Adrenal gland (tissue), 12 donors: ENCODE data around the gene CEP170. TPM values are rescaled to one million over a fixed set of nuclear protein-coding genes. Genes with fewer than 3 reads are reported as not detected.
"Not testable (repeated sequence)": the region's sequence is repeated elsewhere in the genome, so short reads cannot be mapped to it uniquely, and the experiment has no call there.

Source experiments
- DNase-seq, 7 donors: peaks; one replicate each; pipeline ENCODE4 v3.0.0-alpha.2; 2019 to 2020
- H3K27ac ChIP-seq, 5 donors: fragments of 200-600 bp; sonication (generic) in 4 of 5; 1 replicate in 3 of 5; 2 replicates in 2 of 5; pipeline versions ENCODE4 v1.5.1 to v1.8.0; 2016 to 2020; ENCODE audit warnings: mild to moderate bottlenecking in 1 of 5
- H3K27me3 ChIP-seq: fragments of 200-600 bp; 2 replicates; pipeline ENCODE4 v1.8.0; 2021
- H3K36me3 ChIP-seq, 2 donors: fragments of 200-600 bp; replicated peaks in 1 of 2; 1 replicate in 1 of 2; 2 replicates in 1 of 2; pipeline versions ENCODE4 v1.5.1 to v1.8.0; 2018 to 2022
- H3K4me1 ChIP-seq, 2 donors: fragments of 200-600 bp; replicated peaks in 1 of 2; 1 replicate in 1 of 2; 2 replicates in 1 of 2; pipeline versions ENCODE4 v1.5.1 to v1.8.0; 2018 to 2021
- H3K4me3 ChIP-seq, 4 donors: fragments of 200-600 bp; sonication (generic) in 3 of 4; one replicate each; pipeline ENCODE4 v1.5.1; 2016 to 2018
- H3K9me3 ChIP-seq, 3 donors: fragments of 200-600 bp; sonication (generic) in 1 of 3; replicated peaks in 1 of 3; 1 replicate in 2 of 3; 2 replicates in 1 of 3; pipeline versions ENCODE4 v1.5.1 to v1.8.0; 2016 to 2021
- WGBS, 4 donors: extraction: QIAGEN DNeasy Blood & Tissue Kit in 2 of 4; methylation state at CpG; one replicate each; pipeline versions ENCODE4 v1.1.5 to v1.1.7; 2013 to 2017; 5-methylcytosine and 5-hydroxymethylcytosine counted together
- intact Hi-C, 2 donors: fragments of 100-400 bp; cut with DNase I; formaldehyde crosslinking; loops; one replicate each; pipeline versions ENCODE4 v1.14.1 to v1.15.0; 2022 to 2023
- polyA plus RNA-seq, 3 donors: library from polyadenylated mRNA; stranded (reverse); fragments of 200-250 nt in 2 of 3; fragments of 350-450 nt in 1 of 3; fragmentation: Illumina TruSeq in 1 of 3; extraction: RNeasy Lipid Tissue Mini Kit (QIAGEN cat#74804) in 1 of 3; gene quantifications; one replicate each; pipeline ENCODE4 v1.2.3, GENCODE V29; 2013 to 2014
- total RNA-seq, 9 donors: library from RNA; depleted of rRNA in 4 of 9; stranded (reverse); fragments of >200 nt in 4 of 9; fragments of 120-200 nt in 1 of 9; fragmentation: NEBNext Ultra II Directional in 1 of 9; extraction: Animal tissue kit (Norgen Biotek cat#: 25700) in 1 of 9; gene quantifications; one replicate each; pipeline versions ENCODE4 v1.1.0 to v1.2.4, GENCODE V29; 2013 to 2023
- donor health status: healthy with polysubstance abuse.
- donor health status: Bipolar disorder and iron deficiency.
- donor health status: DM: yes; HTN: yes; CAD: no.
- donor health status: DM: no; HTN: no; CAD: no.
- donor health status: DM: no; HTN: no; CAD: no.
- donor health status: DM: yes; HTN: yes; CAD: no.

Gene CEP170
- total and polyA plus RNA-seq, 12 donors: 15.5 to 56.2 (median 35.9) TPM

DNA sequence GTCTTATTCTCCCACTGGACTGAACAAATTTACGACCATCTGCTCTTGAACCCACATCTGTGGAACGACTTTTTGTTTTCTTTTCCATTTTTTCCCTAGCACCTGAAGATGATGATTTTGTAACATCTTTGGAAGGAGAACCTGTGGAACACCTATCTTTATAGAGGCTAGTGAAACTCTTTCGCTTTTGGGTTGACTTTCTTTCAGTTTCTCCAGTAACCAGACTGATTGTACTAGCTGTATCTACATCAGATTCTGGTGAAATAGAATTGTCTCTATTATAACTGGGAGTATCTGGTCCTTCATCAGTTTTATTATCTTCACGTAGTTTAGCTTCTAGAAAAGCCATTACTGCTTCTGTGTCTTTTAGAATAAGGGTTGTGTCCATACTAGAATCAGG, 90.2 kb downstream of the CEP170 start:
- H3K4me3 ChIP-seq, H3K27ac ChIP-seq, H3K27me3 ChIP-seq, H3K9me3 ChIP-seq, intact Hi-C loops, H3K4me1 ChIP-seq, DNase-seq, H3K36me3 ChIP-seq: not testable (repeated sequence)
- WGBS, 4 donors: 88 to 93% (median 91%) methylated on average over 3 to 4 of the region's 4 CpGs

DNA sequence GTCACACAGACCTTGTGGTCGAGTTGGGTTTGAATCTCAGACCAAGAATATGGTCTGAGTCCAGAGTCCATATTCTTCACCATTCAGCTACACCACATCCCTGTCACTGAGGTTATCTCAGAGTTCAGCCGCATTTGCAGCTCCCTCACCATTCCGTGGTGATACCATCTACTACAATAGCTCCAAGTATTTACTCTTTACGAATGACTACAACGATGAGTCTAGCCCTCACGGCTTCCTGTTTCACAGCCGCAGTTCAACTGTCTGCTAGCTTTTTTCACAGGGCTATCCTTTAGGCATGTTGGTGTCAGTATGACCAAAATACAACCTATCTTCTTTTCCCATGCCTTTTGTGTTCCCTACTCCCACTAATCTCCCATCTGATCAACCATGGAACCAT, 104.2 kb downstream of the CEP170 start:
- H3K36me3 ChIP-seq, H3K27ac ChIP-seq, H3K27me3 ChIP-seq, H3K4me3 ChIP-seq, H3K4me1 ChIP-seq, H3K9me3 ChIP-seq, DNase-seq, intact Hi-C loops: not testable (repeated sequence)
- 93 to 95% (median 94%) methylated on average over 7 of the region's 7 CpGs for WGBS, 4 donors

- DNase-seq, intact Hi-C loops, H3K36me3 ChIP-seq, H3K4me1 ChIP-seq, H3K27ac ChIP-seq, H3K4me3 ChIP-seq, H3K27me3 ChIP-seq, H3K9me3 ChIP-seq: not testable (repeated sequence)
- 88 to 94% (median 92%) methylated on average over 4 of the region's 4 CpGs for WGBS, 4 donors
Observed at GRCh38 chr1:243149120-243149519, 106.0 kb downstream of the CEP170 start.

DNA sequence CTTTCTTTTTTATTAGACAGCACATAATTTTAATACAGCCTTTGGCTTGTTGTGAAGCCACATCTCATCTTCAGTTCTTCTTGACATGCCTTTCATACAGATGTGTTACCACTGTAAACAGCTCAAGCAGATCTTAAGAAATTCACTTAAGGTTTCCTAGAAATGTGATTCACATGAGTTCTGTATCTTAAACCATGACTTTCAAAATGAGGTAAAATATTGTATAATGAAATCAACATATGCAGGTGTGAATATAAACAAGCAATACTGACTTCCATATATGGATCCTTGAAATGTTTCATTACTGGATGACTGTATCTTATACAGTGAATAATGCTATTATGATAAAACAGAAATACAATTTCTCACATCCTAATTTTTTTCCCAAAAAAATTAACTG, 107.7 kb downstream of the CEP170 start:
- H3K9me3 ChIP-seq, H3K4me3 ChIP-seq, H3K4me1 ChIP-seq, intact Hi-C loops, H3K27ac ChIP-seq, H3K27me3 ChIP-seq, H3K36me3 ChIP-seq, DNase-seq: not testable (repeated sequence)

DNA sequence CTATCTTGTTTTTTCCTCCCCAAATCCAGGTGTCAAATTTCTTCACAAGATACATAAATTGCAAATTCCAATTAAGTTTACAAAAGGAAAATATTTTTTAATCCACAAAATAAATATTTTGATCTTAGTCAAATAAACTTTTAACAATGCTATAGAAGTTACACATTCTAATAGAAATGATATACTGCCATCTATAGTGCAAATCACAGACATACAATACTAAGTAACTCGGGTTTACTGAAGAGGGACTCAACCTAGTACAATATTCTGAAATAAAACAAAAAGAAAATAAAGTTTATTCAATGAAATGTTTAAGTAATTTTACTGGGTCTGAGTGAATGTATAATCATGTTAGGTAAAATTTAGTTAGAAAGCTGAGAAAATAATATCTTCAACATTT, 114.6 kb downstream of the CEP170 start:
- H3K4me3 ChIP-seq, H3K27ac ChIP-seq, intact Hi-C loops, H3K4me1 ChIP-seq, H3K9me3 ChIP-seq, DNase-seq, H3K27me3 ChIP-seq, H3K36me3 ChIP-seq: not testable (repeated sequence)
- 71 to 84% (median 78%) methylated on average over 1 of the region's 1 CpG for WGBS, 4 donors

DNA sequence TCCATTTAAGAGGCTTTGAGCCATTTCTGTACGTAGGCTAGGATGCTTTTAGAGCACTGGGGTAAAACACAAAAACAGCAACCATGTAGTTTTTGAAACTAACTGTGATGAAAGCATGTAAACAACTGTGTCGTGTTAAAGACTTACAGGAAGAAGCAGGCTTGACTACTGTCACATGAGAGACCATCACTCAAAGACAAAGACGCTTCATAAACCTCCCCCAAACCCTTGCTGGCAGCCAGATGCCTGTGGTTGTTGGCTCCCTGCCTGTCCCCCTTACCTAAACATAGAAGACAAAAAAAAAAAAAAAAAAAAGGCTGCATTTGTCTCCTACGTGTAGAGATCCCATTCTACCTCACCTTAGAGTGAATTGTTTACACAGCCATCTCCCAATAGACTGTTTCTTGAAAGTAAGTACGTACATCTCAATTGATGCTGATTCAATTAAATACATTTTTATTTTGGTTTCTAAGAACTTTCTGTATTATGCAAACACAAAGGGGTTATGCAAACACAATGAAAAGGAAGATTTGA, 132.1 kb downstream of the CEP170 start:
- 79 to 85% (median 85%) methylated on average over 5 of the region's 5 CpGs for WGBS, 4 donors
- H3K27ac ChIP-seq, H3K27me3 ChIP-seq, H3K4me1 ChIP-seq, H3K9me3 ChIP-seq, intact Hi-C loops, DNase-seq, H3K36me3 ChIP-seq, H3K4me3 ChIP-seq: not testable (repeated sequence)

DNA sequence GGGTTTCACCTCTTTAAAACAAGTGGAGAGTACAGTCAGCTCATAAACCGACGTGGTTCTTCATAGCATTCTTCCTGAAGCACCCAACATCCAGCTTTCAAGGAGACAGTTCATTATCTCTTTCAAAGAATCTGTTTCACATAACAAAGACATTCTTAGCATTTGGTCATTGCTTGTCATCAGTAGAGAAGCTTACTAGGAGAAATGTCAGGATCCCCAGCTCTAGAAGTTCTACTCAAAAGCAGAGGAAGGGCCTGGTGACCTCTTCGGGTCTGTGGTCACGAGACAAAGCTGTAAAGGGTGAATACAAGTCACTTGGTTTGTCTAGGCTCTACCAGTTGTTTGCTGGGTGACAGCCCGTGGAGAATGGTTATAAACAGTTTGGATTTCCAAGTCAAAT, 133.1 kb downstream of the CEP170 start:
- H3K27ac ChIP-seq, H3K4me3 ChIP-seq, H3K36me3 ChIP-seq, DNase-seq, H3K4me1 ChIP-seq, intact Hi-C loops, H3K27me3 ChIP-seq, H3K9me3 ChIP-seq: not testable (repeated sequence)
- WGBS, 4 donors: 76 to 91% (median 80%) methylated on average over 3 to 5 of the region's 5 CpGs

DNA sequence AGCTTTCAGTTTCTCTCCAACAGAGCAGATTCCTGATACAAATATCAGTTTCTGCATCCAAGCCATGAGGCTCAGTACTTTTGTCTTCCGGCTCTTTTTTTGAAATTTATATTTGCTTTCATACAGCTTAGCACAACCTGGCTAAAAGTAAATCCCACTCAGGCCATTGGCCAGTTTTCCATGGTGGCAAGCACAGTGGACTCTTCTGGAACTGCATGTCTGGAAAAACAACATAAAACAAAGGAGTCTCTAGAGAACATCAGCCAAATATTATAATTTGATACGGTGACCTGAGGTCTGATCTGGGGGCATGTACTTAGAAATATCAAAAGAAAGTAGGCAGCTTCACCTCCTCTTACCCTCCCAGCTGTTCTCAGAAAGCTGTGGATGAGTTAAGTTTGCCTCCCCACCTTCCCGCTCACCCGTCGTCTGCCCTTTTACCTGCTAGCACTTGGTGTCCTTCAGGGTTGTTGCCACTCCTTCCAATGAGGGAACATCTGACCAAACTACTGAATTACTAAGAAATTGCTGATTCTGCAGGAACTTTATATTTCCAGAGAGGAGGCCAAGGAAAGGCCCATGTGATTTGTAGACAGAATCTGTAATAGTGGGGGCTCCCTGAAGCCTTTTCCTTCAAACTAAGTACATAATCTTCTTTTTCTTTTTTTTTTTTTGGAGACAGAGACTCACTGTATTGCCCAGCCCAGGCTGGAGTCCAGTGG, 136.3 kb downstream of the CEP170 start:
- H3K27me3 ChIP-seq, H3K9me3 ChIP-seq, DNase-seq, H3K4me1 ChIP-seq, H3K4me3 ChIP-seq, H3K27ac ChIP-seq, H3K36me3 ChIP-seq, intact Hi-C loops: not testable (repeated sequence)
- 69 to 95% (median 79%) methylated on average over 4 to 5 of the region's 5 CpGs for WGBS, 4 donors

DNA sequence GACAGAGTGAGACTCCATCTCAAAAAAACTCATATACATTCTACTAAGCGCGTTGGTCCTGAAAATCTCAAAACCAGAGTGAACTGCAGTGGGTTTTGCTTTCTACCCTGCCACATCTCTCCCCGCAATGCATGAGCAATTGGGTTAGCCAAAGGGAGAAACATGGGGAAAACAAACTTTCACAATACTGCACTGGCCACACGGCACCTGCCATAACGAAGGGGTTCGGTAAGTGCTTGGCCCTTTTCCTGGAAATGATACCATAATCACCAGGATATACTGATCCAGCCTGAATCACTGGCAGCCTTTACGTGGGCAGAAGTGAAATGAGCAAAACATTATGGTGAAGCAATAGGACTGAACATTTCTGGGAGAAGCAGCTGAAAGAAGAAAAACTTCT, 138.9 kb downstream of the CEP170 start:
- 85 to 92% (median 89%) methylated on average over 7 of the region's 7 CpGs for WGBS, 4 donors

GRCh38 chr1:243114769-243115168, 140.3 kb downstream of the CEP170 start:
- H3K4me1 ChIP-seq, intact Hi-C loops, H3K27ac ChIP-seq, H3K9me3 ChIP-seq, H3K4me3 ChIP-seq, H3K36me3 ChIP-seq, H3K27me3 ChIP-seq, DNase-seq: not testable (repeated sequence)
- WGBS, 4 donors: 47 to 73% (median 62%) methylated on average over 3 of the region's 3 CpGs

More for the DNA sequence above, 138.9 kb downstream of the CEP170 start:
- intact Hi-C loops, H3K9me3 ChIP-seq, H3K27ac ChIP-seq, H3K27me3 ChIP-seq, H3K36me3 ChIP-seq, H3K4me1 ChIP-seq, DNase-seq, H3K4me3 ChIP-seq: not testable (repeated sequence)

DNA sequence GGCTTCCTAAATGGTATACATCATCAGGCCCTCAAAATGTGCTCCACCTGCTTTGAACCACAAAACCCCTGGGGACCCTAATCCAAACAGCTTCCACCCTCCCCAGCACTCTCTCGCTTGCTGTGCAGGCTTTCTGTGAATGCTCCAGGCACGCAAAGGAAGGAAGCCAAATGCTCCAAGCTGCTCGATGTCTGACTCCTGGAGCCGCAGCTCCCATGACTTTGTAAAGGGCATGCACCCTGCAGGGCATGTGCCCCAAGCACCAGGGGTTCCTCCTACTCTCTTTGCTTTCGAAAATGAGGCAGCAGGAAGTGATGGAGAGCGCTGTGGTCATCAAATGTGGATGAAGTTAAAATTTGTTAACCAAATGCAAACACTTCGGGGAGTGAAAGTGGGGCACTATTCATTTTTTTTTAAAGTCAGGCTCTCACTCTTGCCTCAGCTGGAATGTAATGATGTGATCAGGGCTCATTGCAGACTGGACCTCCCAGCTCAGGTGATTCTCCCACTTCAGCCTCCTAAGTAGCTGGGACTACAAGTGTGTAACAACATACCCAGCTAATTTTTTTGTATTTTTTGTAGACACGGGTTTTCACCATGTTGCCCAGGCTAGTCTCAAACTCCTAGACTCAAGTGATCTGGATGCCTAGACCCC, 140.9 kb downstream of the CEP170 start:
- intact Hi-C loops, H3K36me3 ChIP-seq, H3K27me3 ChIP-seq, DNase-seq, H3K27ac ChIP-seq, H3K9me3 ChIP-seq, H3K4me3 ChIP-seq, H3K4me1 ChIP-seq: not testable (repeated sequence)
- 31 to 58% (median 47%) methylated on average over 7 to 8 of the region's 8 CpGs for WGBS, 4 donors
